A549 treated with AZD9567 at 1 μM for 4 hours (cell line): Measurements from ENCODE around the gene HSFY1. TPM values are rescaled to one million over a fixed set of nuclear protein-coding genes. Genes with fewer than 3 reads are reported as not detected.

Experiments used
- total RNA-seq: library from RNA; stranded (reverse); fragments of 200-300 nt; extraction: Qiagen RNA extraction; gene quantifications from 5 replicates; pipeline ENCODE4 v1.2.3, GENCODE V29; 2022; ENCODE audit not compliant: insufficient read depth

The HSFY1 gene, protein sequence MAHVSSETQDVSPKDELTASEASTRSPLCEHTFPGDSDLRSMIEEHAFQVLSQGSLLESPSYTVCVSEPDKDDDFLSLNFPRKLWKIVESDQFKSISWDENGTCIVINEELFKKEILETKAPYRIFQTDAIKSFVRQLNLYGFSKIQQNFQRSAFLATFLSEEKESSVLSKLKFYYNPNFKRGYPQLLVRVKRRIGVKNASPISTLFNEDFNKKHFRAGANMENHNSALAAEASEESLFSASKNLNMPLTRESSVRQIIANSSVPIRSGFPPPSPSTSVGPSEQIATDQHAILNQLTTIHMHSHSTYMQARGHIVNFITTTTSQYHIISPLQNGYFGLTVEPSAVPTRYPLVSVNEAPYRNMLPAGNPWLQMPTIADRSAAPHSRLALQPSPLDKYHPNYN
- total RNA-seq = not detected in 5 replicates

DNA sequence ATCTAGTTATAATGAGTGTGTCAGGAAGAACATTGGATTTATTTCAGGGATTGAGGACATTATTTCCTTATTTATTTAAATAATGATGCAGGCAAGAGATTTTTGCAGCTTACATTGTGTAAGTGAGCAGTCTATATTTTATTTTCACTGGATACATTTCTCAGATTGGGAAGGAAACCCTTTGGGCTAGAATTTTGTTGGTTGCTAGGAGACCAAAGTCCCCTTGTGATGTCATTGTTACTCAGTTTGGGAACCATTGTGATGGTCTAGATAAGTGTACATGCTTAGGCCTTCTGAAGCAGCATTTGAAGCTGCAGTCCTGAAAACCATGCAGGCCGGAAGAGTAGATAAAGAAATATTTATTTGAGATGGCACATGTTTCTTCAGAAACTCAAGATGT lies at the start of gene HSFY1:
Gene HSFY1 (plus strand): TSS at position 301 of the 400 bp plus-strand sequence. CDS start 68 bp downstream, at position 369.

Other genes with a start within 250 kb of the HSFY1 start
- gene HSFY2, start 227.0 kb downstream of the HSFY1 start, total RNA-seq = not detected in 5 replicates